Dedifferentiated amniotic fluid mesenchymal stem cell (primary cell): Measurements from ENCODE around the gene TEKT5.

Experiments
- DNase-seq: peaks from one replicate; pipeline ENCODE4 v3.0.0-alpha.2; 2016; ENCODE audit errors: extremely low spot score

The TEKT5 gene

DNA sequence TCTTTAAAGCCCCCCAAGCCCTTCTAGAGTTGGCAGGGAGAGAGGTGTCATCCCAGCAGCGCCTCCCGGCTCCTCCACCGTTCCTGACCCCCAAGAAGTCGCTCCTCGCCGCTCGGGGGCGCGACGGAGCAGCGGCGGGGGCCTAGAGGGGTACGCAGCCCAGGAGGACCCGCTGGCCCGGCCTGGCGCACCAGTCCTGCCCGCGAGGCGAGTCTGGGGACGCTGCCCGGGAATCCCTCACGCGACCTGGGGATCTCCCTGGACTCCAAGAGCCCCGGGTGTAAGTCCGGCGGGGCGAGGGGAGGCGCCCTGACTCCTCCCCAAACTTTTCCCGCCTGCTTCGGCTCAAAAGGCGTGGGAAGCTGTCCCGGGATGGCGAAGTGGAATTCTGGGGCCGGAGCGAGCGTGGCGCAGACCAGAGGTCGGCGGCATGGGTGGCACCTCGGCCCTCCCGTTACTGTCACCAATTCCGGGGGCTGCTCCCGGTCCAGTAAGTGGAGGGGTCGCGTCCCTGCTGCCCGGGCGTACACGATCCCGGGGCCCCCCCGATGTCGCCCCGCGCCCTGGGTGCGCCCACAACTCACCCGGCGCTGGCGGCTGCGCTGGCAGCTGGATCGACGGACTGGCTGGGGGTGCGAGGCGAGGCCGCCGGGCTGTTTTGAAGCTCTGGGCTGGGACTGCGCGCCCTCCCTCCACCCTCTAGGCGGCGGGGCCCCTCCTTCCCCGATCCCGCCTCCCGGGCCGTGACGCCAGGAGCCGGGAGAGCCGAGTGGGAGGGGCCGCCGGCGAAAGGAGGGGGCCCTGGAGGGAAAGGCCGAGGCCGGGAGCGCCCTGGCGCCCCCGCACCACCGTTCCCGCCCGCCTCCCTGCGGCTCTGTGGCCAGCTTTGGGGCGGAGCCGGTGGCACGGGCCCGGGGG is 114.5 kb downstream of the TEKT5 start, which contains the start of gene EMP2:
Gene EMP2 (minus strand): TSS at position 634 of the 918 bp plus-strand sequence. CDS start 32,981 bp downstream, outside the sequence.
- peak; percentile 31 for DNase-seq

DNA sequence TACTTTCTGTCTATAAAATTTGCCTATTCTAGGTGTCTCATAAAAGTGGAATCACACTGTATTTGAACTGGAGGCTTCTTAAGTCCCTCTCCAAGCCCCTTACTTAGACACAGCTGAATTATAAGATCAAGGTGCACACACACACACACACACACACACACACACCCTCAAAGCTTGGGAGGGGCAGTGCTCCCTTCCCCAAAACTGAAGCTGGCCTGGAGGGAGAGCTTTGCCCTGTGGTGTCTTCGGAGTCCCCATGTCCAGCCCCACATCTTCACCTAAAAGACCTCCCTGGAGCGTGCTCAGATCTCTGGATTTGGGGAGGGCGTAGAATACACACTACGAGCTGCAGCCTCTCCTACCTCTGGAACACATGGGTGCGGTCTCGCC is 115.2 kb downstream of the TEKT5 start:
- DNase-seq: no peak

DNA sequence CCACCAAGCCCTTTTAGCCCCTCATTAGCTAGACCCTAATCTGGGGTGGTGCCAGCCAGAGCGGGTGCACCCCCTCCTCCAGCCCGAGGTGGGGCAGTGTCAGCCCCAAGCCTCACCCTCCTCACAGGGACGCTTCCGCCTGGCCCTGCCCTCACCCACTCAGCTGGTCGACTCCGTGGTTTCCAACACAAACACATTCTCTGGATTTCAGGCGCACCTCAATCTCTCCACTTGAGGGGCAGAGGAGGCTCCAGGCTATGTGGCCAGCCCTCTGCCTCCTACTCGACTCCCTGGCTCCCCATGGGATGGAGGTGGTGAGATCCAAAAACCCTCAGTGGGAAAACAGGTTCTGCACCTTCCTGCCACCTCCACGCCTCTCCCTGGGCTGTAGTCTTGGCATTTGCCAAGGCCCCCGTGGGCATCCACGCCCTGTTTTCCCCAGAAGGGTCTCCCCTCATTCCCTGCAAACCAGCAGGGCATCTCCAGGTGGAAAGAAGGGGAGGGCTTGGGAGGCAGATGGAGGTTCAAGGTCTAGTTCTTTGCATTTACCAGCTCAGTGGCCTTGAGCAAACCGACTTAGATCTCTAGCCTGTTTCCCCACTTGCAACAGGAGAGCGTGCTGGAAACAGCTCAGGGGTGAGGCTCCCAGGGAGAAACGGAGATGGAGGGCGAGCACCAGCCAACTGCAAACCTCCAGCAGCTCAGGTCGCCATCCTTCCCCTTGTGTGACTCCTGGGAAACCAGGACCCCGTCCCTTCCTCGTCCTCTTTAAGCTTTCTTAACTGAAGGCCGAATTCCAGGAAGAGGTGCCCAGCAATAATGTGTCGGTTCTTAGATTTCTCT is 116.0 kb downstream of the TEKT5 start:
- no peak for DNase-seq
